GM06990 (cell line): ENCODE results near the gene FAM199X.

ENCODE experiments used
- DNase-seq: peaks from one replicate; pipeline ENCODE4 v3.0.0-alpha.2; 2011; ENCODE audit not compliant: insufficient read length; ENCODE audit errors: extremely low read depth
- H3K27me3 ChIP-seq: replicated peaks from 2 replicates; pipeline ENCODE4 v1.6.0; 2011; ENCODE audit warnings: low read length; ENCODE audit not compliant: control insufficient read depth, insufficient read depth
- H3K36me3 ChIP-seq: 2 replicates; pipeline ENCODE4 v1.5.1; 2011; ENCODE audit warnings: low read length; ENCODE audit not compliant: control insufficient read depth, insufficient read depth
- H3K4me3 ChIP-seq: replicated peaks from 2 replicates; pipeline ENCODE4 v1.5.1; 2011; ENCODE audit warnings: low read depth, mild to moderate bottlenecking, control low read depth, low read length
- CTCF ChIP-seq: IDR thresholded peaks from 2 replicates; pipeline ENCODE4 v1.5.1; 2011; ENCODE audit warnings: low read length, control low read depth, mild to moderate bottlenecking, inconsistent platforms; ENCODE audit not compliant: insufficient read depth, poor library complexity, severe bottlenecking

FAM199X gene

GRCh38 chrX:104172788-104173187 lies 6.5 kb downstream of the FAM199X start:
- TF ChIP-seq CTCF: no peak
- H3K27me3 ChIP-seq: no peaks in the 10 kb centered on the region
- H3K4me3 ChIP-seq: no peak overlapping the region
- no peak for DNase-seq
- H3K36me3 ChIP-seq: no peaks in the 10 kb centered on the region; the same call in 1 of the 2 replicates

- DNase-seq: no peak
- H3K27me3 ChIP-seq: no peaks in the 10 kb centered on the region
- no peaks in the 10 kb centered on the region; the same call in 1 of the 2 replicates for H3K36me3 ChIP-seq
- H3K4me3 ChIP-seq: no peak overlapping the region
- TF ChIP-seq CTCF: no peak
These were observed 7.6 kb downstream of the FAM199X start for GRCh38 chrX:104173841-104174240.

- no peaks in the 10 kb centered on the region for H3K27me3 ChIP-seq
- TF ChIP-seq CTCF: no peak
- no peak for DNase-seq
- H3K36me3 ChIP-seq: no peaks in the 10 kb centered on the region
- no peak overlapping the region for H3K4me3 ChIP-seq
These were observed 17.4 kb downstream of the FAM199X start for GRCh38 chrX:104183685-104184084.

- TF ChIP-seq CTCF: no peak
- Histone ChIP-seq H3K36me3 (no peaks in the 10 kb centered on the region), H3K27me3 (no peaks in the 10 kb centered on the region), H3K4me3 (no peak overlapping the region)
- DNase-seq: no peak
These were observed 21.7 kb downstream of the FAM199X start for GRCh38 chrX:104187931-104188330.

- H3K36me3 ChIP-seq: no peaks in the 10 kb centered on the region
- no peak overlapping the region for H3K4me3 ChIP-seq
- TF ChIP-seq CTCF: no peak
- DNase-seq: no peak
- no peaks in the 10 kb centered on the region for H3K27me3 ChIP-seq
These were observed 23.6 kb downstream of the FAM199X start for GRCh38 chrX:104189837-104190236.

GRCh38 chrX:104193485-104193884 lies 27.2 kb downstream of the FAM199X start:
- Histone ChIP-seq H3K4me3 (no peak overlapping the region), H3K27me3 (no peaks in the 10 kb centered on the region), H3K36me3 (no peaks in the 10 kb centered on the region; the same call in 1 of the 2 replicates)
- DNase-seq: no peak
- no peak for TF ChIP-seq CTCF
